Heart left ventricle (tissue), 16 donors: Measurements from ENCODE around the gene FGF19. TPM values are rescaled to one million over a fixed set of nuclear protein-coding genes. Genes with fewer than 3 reads are reported as not detected.

Source experiments
- ATAC-seq, 4 donors: fragments of 200-7000 bp; cut with Tn5 transposase; one replicate each; pipeline ENCODE4 v1.9.1; 2020 to 2022; ENCODE audit warnings: moderate library complexity in 4 of 4, mild to moderate bottlenecking in 3 of 4, moderate number of reproducible peaks in 1 of 4
- DNase-seq, 5 donors: peaks; one replicate each; pipeline ENCODE4 v3.0.0-alpha.2; 2020
- H3K27ac ChIP-seq, 12 donors: fragments of 200-600 bp; sonication (generic) in 4 of 12; one replicate each; pipeline versions ENCODE4 v1.5.0 to v1.8.0; 2016 to 2022; ENCODE audit warnings: mild to moderate bottlenecking in 2 of 12
- H3K27me3 ChIP-seq, 9 donors: fragments of 200-600 bp; sonication (generic) in 2 of 9; one replicate each; pipeline versions ENCODE4 v1.5.1 to v1.8.0; 2016 to 2022; ENCODE audit warnings: mild to moderate bottlenecking in 3 of 9
- H3K36me3 ChIP-seq, 9 donors: fragments of 200-600 bp; sonication (generic) in 2 of 9; one replicate each; pipeline versions ENCODE4 v1.5.0 to v1.8.0; 2018 to 2022; ENCODE audit warnings: mild to moderate bottlenecking in 2 of 9
- H3K4me1 ChIP-seq, 12 donors: fragments of 200-600 bp; sonication (generic) in 4 of 12; one replicate each; pipeline versions ENCODE4 v1.5.0 to v1.8.0; 2016 to 2022; ENCODE audit warnings: mild to moderate bottlenecking in 3 of 12
- H3K4me3 ChIP-seq, 12 donors: fragments of 200-600 bp; sonication (generic) in 4 of 12; one replicate each; pipeline versions ENCODE4 v1.5.0 to v1.8.0; 2017 to 2022; ENCODE audit warnings: mild to moderate bottlenecking in 9 of 12, moderate library complexity in 4 of 12
- H3K9me3 ChIP-seq, 12 donors: fragments of 200-600 bp; sonication (generic) in 4 of 12; one replicate each; pipeline versions ENCODE4 v1.5.0 to v1.8.0; 2016 to 2022; ENCODE audit warnings: mild to moderate bottlenecking in 1 of 12
- CTCF ChIP-seq, 12 donors: fragments of 200-600 bp; sonication (generic) in 4 of 12; IDR thresholded peaks; one replicate each; pipeline versions ENCODE4 v1.5.0 to v1.8.0; 2018 to 2022; ENCODE audit warnings: antibody characterized with exemption in 12 of 12, mild to moderate bottlenecking in 5 of 12
- POLR2A ChIP-seq, 2 donors: fragments of 450-650 bp; IDR thresholded peaks; one replicate each; pipeline ENCODE4 v1.6.1; 2017; ENCODE audit warnings: antibody characterized with exemption in 2 of 2, mild to moderate bottlenecking in 2 of 2, moderate library complexity in 2 of 2
- WGBS, 4 donors: extraction: QIAGEN DNeasy Blood & Tissue Kit in 2 of 4; methylation state at CpG; one replicate each; pipeline versions ENCODE4 v1.1.5 to v1.1.7; 2013 to 2018; 5-methylcytosine and 5-hydroxymethylcytosine counted together
- intact Hi-C, 10 donors: fragments of 100-400 bp; cut with DNase I; formaldehyde crosslinking; loops; one replicate each; pipeline versions ENCODE4 v1.11.1 to v1.14.2; 2022
- polyA plus RNA-seq, 2 donors: library from polyadenylated mRNA; stranded (reverse); fragments of 200-250 nt; gene quantifications; one replicate each; pipeline ENCODE4 v1.2.3, GENCODE V29; 2013
- total RNA-seq, 9 donors: library from RNA; depleted of rRNA in 2 of 9; stranded (reverse); fragments of >200 nt in 2 of 9; fragmentation: NEBNext Ultra II Directional in 3 of 9; extraction: Animal tissue kit (Norgen Biotek cat#: 25700) in 3 of 9; gene quantifications; one replicate each; pipeline versions ENCODE4 v1.1.0 to v1.2.4, GENCODE V29; 2016 to 2023
- donor health status: ischemic (EF 13 %, LVEDD 7.1; RV severe dilation, severe dysfunction).
- donor health status: healthy with polysubstance abuse.
- donor health status: DM: no; HTN: yes; CAD: no.
- donor health status: DM: no; HTN: no; CAD: no.
- donor health status: ischemic (EF 25% LVEDD 6.9; RV normal size, moderate dysfunction).
- donor health status: ischemic (EF 25% LVEDD 5.7; RV mildly dilated, moderate dysfunction).
- donor health status: healthy.
- donor health status: DM: yes; HTN: yes; CAD: no.
- donor health status: ischemic (EF 35%, LVEDD 5.7; RV mildly dilated, moderate dysfunction).
- donor health status: nonischemic (EF 11% LVEDD 7.7; RV severe dilation, severe dysfunction).
- donor health status: DM: yes; HTN: yes; CAD: no.
- donor health status: PGD.
- donor health status: ischemic (EF 29% LVEDD 5.4; RV normal size, mild dysfunction).
- donor health status: nonischemic (EF 23%, LVEDD 6.1; RV moderate dilation, normal function).

The FGF19 gene
- total and polyA plus RNA-seq, 11 donors: not detected

- H3K27ac ChIP-seq: no peak overlapping the region
- peaks cover 0 to 70% (median 55%) of the 10 kb centered on the region in 9 donors for H3K36me3 ChIP-seq
- intact Hi-C loops: loop anchor here in 2 of 10 donors (5.0 kb wide), 1 partner anchor 563 kb away; no protein-coding TSS in a partner anchor
- no peak for TF ChIP-seq CTCF (IDR thresholded peaks at IDR 0.05)
- TF ChIP-seq POLR2A (IDR thresholded peaks at IDR 0.05): no peak
- no peaks in the 10 kb centered on the region for H3K9me3 ChIP-seq
- H3K27me3 ChIP-seq: no peaks in the 10 kb centered on the region
- ATAC-seq (no peak), DNase-seq (no peak)
- WGBS, 4 donors: 93 to 96% (median 94%) methylated on average over 11 of the region's 11 CpGs
- H3K4me1 ChIP-seq: peaks cover 0 to 19% (median 9%) of the 10 kb centered on the region in 12 donors
- H3K4me3 ChIP-seq: no peak overlapping the region
Observed at GRCh38 chr11:69665669-69666068, 38.2 kb downstream of the FGF19 start.

GRCh38 chr11:69664901-69665300, 38.9 kb downstream of the FGF19 start:
- H3K27me3 ChIP-seq: no peaks in the 10 kb centered on the region
- peak in 1 of 5 donors; percentile 5 for DNase-seq
- no peak for ATAC-seq
- peaks cover 0 to 66% (median 55%) of the 10 kb centered on the region in 9 donors for H3K36me3 ChIP-seq
- H3K4me1 ChIP-seq: peaks cover 0 to 11% (median 2%) of the 10 kb centered on the region in 12 donors
- TF ChIP-seq CTCF (IDR thresholded peaks at IDR 0.05): no peak
- no peak for TF ChIP-seq POLR2A (IDR thresholded peaks at IDR 0.05)
- H3K27ac ChIP-seq: no peak overlapping the region
- intact Hi-C loops: loop anchor here in 2 of 10 donors (5.0 kb wide), 1 partner anchor 563 kb away; no protein-coding TSS in a partner anchor
- H3K9me3 ChIP-seq: no peaks in the 10 kb centered on the region
- 87 to 94% (median 91%) methylated on average over 8 of the region's 8 CpGs for WGBS, 4 donors
- no peak overlapping the region for H3K4me3 ChIP-seq

- no peaks in the 10 kb centered on the region for H3K27me3 ChIP-seq
- no peaks in the 10 kb centered on the region for H3K9me3 ChIP-seq
- 92 to 95% (median 95%) methylated on average over 10 to 17 of the region's 17 CpGs for WGBS, 4 donors
- TF ChIP-seq CTCF (IDR thresholded peaks at IDR 0.05) (no peak), POLR2A (IDR thresholded peaks at IDR 0.05) (no peak)
- ATAC-seq (no peak), DNase-seq (peak in 1 of 5 donors; percentile 54)
- intact Hi-C loops: no loop called here
- peaks cover 0 to 8% (median 0%) of the 10 kb centered on the region in 12 donors for H3K4me1 ChIP-seq
- H3K4me3 ChIP-seq: no peak overlapping the region
- H3K27ac ChIP-seq: no peak overlapping the region
- peaks cover 0 to 59% (median 50%) of the 10 kb centered on the region in 9 donors for H3K36me3 ChIP-seq
Observed at GRCh38 chr11:69664103-69664775, 39.6 kb downstream of the FGF19 start.

GRCh38 chr11:69663326-69663725, 40.5 kb downstream of the FGF19 start:
- H3K4me3 ChIP-seq: no peak overlapping the region
- intact Hi-C loops: no loop called here
- DNase-seq (peak in 1 of 5 donors; percentile 18), ATAC-seq (no peak)
- H3K27me3 ChIP-seq: no peaks in the 10 kb centered on the region
- H3K9me3 ChIP-seq: no peaks in the 10 kb centered on the region
- TF ChIP-seq CTCF (IDR thresholded peaks at IDR 0.05) (no peak), POLR2A (IDR thresholded peaks at IDR 0.05) (no peak)
- peaks cover 0 to 52% (median 44%) of the 10 kb centered on the region in 9 donors for H3K36me3 ChIP-seq
- H3K27ac ChIP-seq: no peak overlapping the region
- peaks cover 0 to 8% (median 0%) of the 10 kb centered on the region in 12 donors for H3K4me1 ChIP-seq
- 92 to 95% (median 93%) methylated on average over 6 of the region's 6 CpGs for WGBS, 4 donors
